WTC11 (cell line): ENCODE results near the gene CD300H. TPM values are rescaled to one million over a fixed set of nuclear protein-coding genes. Genes with fewer than 3 reads are reported as not detected.

Experiments used
- ATAC-seq: fragments of 200-7000 bp; cut with Tn5 transposase; 2 replicates; pipeline ENCODE4 v1.10.0; 2021; ENCODE audit warnings: mild to moderate bottlenecking, moderate library complexity
- CTCF ChIA-PET: fragments of 300-600 bp; sonication (Branson Sonifier 250); formaldehyde crosslinking; loops from one replicate; lab custom pipeline; 2021; ENCODE audit warnings: antibody characterized with exemption; lab: Charles Lee
- POLR2A ChIA-PET: fragments of 350-600 bp; sonication (Branson Sonifier 250); formaldehyde crosslinking; loops from one replicate; lab custom pipeline; 2021; ENCODE audit warnings: antibody characterized with exemption; lab: Charles Lee
- DNase-seq: peaks from one replicate; pipeline ENCODE4 v3.0.0; 2021; ENCODE audit warnings: low spot score
- H3K27ac Mint-ChIP-seq: 2 replicates; pipeline ENCODE4 v1.8.0; 2021; ENCODE audit warnings: mixed read lengths
- H3K27me3 Mint-ChIP-seq: 2 replicates; pipeline ENCODE4 v1.8.0; 2021; ENCODE audit warnings: low read depth, mild to moderate bottlenecking, moderate library complexity, mixed read lengths
- H3K36me3 Mint-ChIP-seq: 2 replicates; pipeline ENCODE4 v1.8.0; 2021; ENCODE audit warnings: mixed read lengths
- H3K4me1 Mint-ChIP-seq: 2 replicates; pipeline ENCODE4 v1.8.0; 2022; ENCODE audit warnings: mixed read lengths
- H3K4me3 Mint-ChIP-seq: 2 replicates; pipeline ENCODE4 v1.8.0; 2021; ENCODE audit warnings: mild to moderate bottlenecking, moderate library complexity, mixed read lengths
- H3K9me3 Mint-ChIP-seq: 2 replicates; pipeline ENCODE4 v1.8.0; 2021; ENCODE audit warnings: mixed read lengths
- AFF4 ChIP-seq: sonication (generic); formaldehyde crosslinking; IDR thresholded peaks from 2 replicates; pipeline ENCODE4 v1.8.1; 2023; ENCODE audit warnings: mild to moderate bottlenecking, missing genetic modification reagents, borderline replicate concordance
- CDX4 ChIP-seq: fragments of 250-450 bp; sonication (Bioruptor Pico); IDR thresholded peaks from 2 replicates; pipeline ENCODE4 v1.9.0; 2021; ENCODE audit warnings: moderate library complexity, mild to moderate bottlenecking, inconsistent platforms, borderline replicate concordance
- ELF4 ChIP-seq: sonication (generic); formaldehyde crosslinking; IDR thresholded peaks from 2 replicates; pipeline ENCODE4 v1.8.1; 2022; ENCODE audit warnings: low read depth, mild to moderate bottlenecking, moderate library complexity, missing genetic modification reagents
- HMGXB4 ChIP-seq: sonication (generic); formaldehyde crosslinking; IDR thresholded peaks from 2 replicates; pipeline ENCODE4 v1.8.1; 2023; ENCODE audit warnings: mild to moderate bottlenecking, moderate library complexity, missing genetic modification reagents
- JAZF1 ChIP-seq: fragments of 250-450 bp; sonication (Bioruptor Pico); IDR thresholded peaks from 2 replicates; pipeline ENCODE4 v1.9.0; 2021; ENCODE audit warnings: moderate library complexity, mild to moderate bottlenecking, inconsistent platforms
- KAT7 ChIP-seq: sonication (generic); formaldehyde crosslinking; IDR thresholded peaks from 2 replicates; pipeline ENCODE4 v1.8.1; 2023; ENCODE audit warnings: missing genetic modification reagents, mild to moderate bottlenecking, borderline replicate concordance
- MLX ChIP-seq: sonication (generic); formaldehyde crosslinking; IDR thresholded peaks from 2 replicates; pipeline ENCODE4 v1.8.1; 2023; ENCODE audit warnings: mild to moderate bottlenecking, missing genetic modification reagents, moderate library complexity
- MXD4 ChIP-seq: fragments of 250-450 bp; sonication (Bioruptor Pico); IDR thresholded peaks from 2 replicates; pipeline ENCODE4 v1.8.0; 2021; ENCODE audit warnings: mild to moderate bottlenecking, moderate library complexity, borderline replicate concordance
- PRDM15 ChIP-seq: sonication (generic); formaldehyde crosslinking; IDR thresholded peaks from 2 replicates; pipeline ENCODE4 v1.8.0; 2022; ENCODE audit warnings: missing genetic modification reagents
- PREB ChIP-seq: sonication (generic); formaldehyde crosslinking; IDR thresholded peaks from 2 replicates; pipeline ENCODE4 v1.8.1; 2022; ENCODE audit warnings: mild to moderate bottlenecking, missing genetic modification reagents, moderate library complexity, borderline replicate concordance
- USF1 ChIP-seq: sonication (generic); formaldehyde crosslinking; IDR thresholded peaks from 2 replicates; pipeline ENCODE4 v1.8.0; 2022; ENCODE audit warnings: mild to moderate bottlenecking, missing genetic modification reagents
- USF2 ChIP-seq: sonication (generic); formaldehyde crosslinking; IDR thresholded peaks from 2 replicates; pipeline ENCODE4 v1.8.1; 2023; ENCODE audit warnings: mild to moderate bottlenecking, missing genetic modification reagents, moderate library complexity
- total RNA-seq: library from RNA; stranded (reverse); gene quantifications from 3 replicates; pipeline ENCODE4 v1.2.3, GENCODE V29; 2021

Gene CD300H
- total RNA-seq, 1 experiment from 2014 or later: not detected

- H3K4me1 Mint-ChIP-seq: no peaks in the 10 kb centered on the region
- H3K27ac Mint-ChIP-seq: no peak overlapping the region
- H3K36me3 Mint-ChIP-seq: no peaks in the 10 kb centered on the region
- DNase-seq (no peak), ATAC-seq (no peak)
- ChIA-PET POLR2A (no interaction called here), CTCF (no interaction called here)
- peaks cover 5% of the 10 kb centered on the region for H3K27me3 Mint-ChIP-seq
- H3K9me3 Mint-ChIP-seq: no peaks in the 10 kb centered on the region
- no peak overlapping the region for H3K4me3 Mint-ChIP-seq
- TF ChIP-seq CDX4 (CRISPR knock-in tag) (no peak), HMGXB4 (CRISPR knock-in tag) (no peak), KAT7 (CRISPR knock-in tag) (no peak), USF2 (CRISPR knock-in tag) (no peak), MXD4 (no peak), PREB (no peak)
Measured at GRCh38 chr17:74541176-74542111, 25.9 kb downstream of the CD300H start.

GRCh38 chr17:74539281-74539820, 28.0 kb downstream of the CD300H start:
- TF ChIP-seq MLX: no peak
- TF ChIP-seq PRDM15 (CRISPR knock-in tag): peak; percentile 43; the same call in 1 of the 2 replicates
- no peaks in the 10 kb centered on the region for H3K36me3 Mint-ChIP-seq
- peaks cover 5% of the 10 kb centered on the region for H3K27me3 Mint-ChIP-seq
- no peak overlapping the region for H3K27ac Mint-ChIP-seq
- CTCF ChIA-PET: interaction anchor here (0.6 kb wide), 1 partner anchor 118 kb away, joined by 4 read pairs; no protein-coding TSS in a partner anchor
- DNase-seq (no peak), ATAC-seq (no peak)
- no peaks in the 10 kb centered on the region for H3K4me1 Mint-ChIP-seq
- POLR2A ChIA-PET: no interaction called here
- no peaks in the 10 kb centered on the region for H3K9me3 Mint-ChIP-seq
- no peak overlapping the region for H3K4me3 Mint-ChIP-seq

- H3K4me3 Mint-ChIP-seq: no peak overlapping the region
- H3K36me3 Mint-ChIP-seq: no peaks in the 10 kb centered on the region
- H3K27me3 Mint-ChIP-seq: peaks cover 5% of the 10 kb centered on the region
- POLR2A ChIA-PET: no interaction called here
- H3K9me3 Mint-ChIP-seq: peaks cover 3% of the 10 kb centered on the region; the same call in 1 of the 2 replicates
- CTCF ChIA-PET: interaction anchor here (2.2 kb wide), 1 partner anchor 29 kb away, joined by 10 read pairs; no protein-coding TSS in a partner anchor
- DNase-seq (no peak), ATAC-seq (no peak)
- H3K4me1 Mint-ChIP-seq: peaks cover 9% of the 10 kb centered on the region
- no peak overlapping the region for H3K27ac Mint-ChIP-seq
- TF ChIP-seq ELF4 (no peak), AFF4 (CRISPR knock-in tag) (no peak), JAZF1 (no peak), USF1 (CRISPR knock-in tag) (no peak)
Measured at GRCh38 chr17:74536890-74537289, 30.4 kb downstream of the CD300H start.
